CD4-positive, alpha-beta T cell (primary cell): ENCODE results near the gene TRIM16. TPM values are rescaled to one million over a fixed set of nuclear protein-coding genes. Genes with fewer than 3 reads are reported as not detected.
A peak's percentile ranks its signal among the peaks of the same experiment; 100 is the strongest.

Source experiments
- ATAC-seq: fragments of 200-7000 bp; cut with Tn5 transposase; one replicate; pipeline ENCODE4 v1.10.0; 2022; ENCODE audit warnings: mild to moderate bottlenecking; ENCODE audit not compliant: poor library complexity
- CTCF ChIA-PET: fragments of 350-600 bp; sonication (Branson Sonifier 250); formaldehyde crosslinking; loops from one replicate; lab custom pipeline; 2021; ENCODE audit warnings: antibody characterized with exemption, inconsistent platforms; lab: Charles Lee
- POLR2A ChIA-PET: fragments of 350-600 bp; sonication (Branson Sonifier 250); formaldehyde crosslinking; loops from one replicate; lab custom pipeline; 2021; ENCODE audit warnings: antibody characterized with exemption, inconsistent platforms; lab: Charles Lee
- DNase-seq, 14 experiments: peaks; one replicate each; pipeline ENCODE4 v3.0.0-alpha.2; 2013 to 2020; ENCODE audit warnings: mixed read lengths in 2 of 14
- H3K27ac ChIP-seq, 2 donors: one replicate each; pipeline versions ENCODE4 v1.5.1 to v1.7.0; 2013; ENCODE audit warnings: low read length in 2 of 2, low read depth in 1 of 2, mild to moderate bottlenecking in 1 of 2
- H3K27me3 ChIP-seq, 2 experiments: 1 replicate in 1 of 2; 2 replicates in 1 of 2; pipeline versions ENCODE4 v1.6.1 to v1.7.0; 2013; ENCODE audit warnings: low read length in 2 of 2, control low read depth in 1 of 2, mild to moderate bottlenecking in 1 of 2, moderate library complexity in 1 of 2; ENCODE audit not compliant: insufficient read depth in 2 of 2, control insufficient read depth in 1 of 2
- H3K36me3 ChIP-seq: one replicate; pipeline ENCODE4 v1.6.1; 2013; ENCODE audit warnings: low read length, control low read depth; ENCODE audit not compliant: insufficient read depth
- H3K4me1 ChIP-seq: one replicate; pipeline ENCODE4 v1.6.1; 2013; ENCODE audit warnings: low read length, control low read depth; ENCODE audit not compliant: insufficient read depth
- H3K4me3 ChIP-seq: one replicate; pipeline ENCODE4 v1.5.1; 2013; ENCODE audit warnings: mild to moderate bottlenecking, low read length, moderate library complexity
- H3K9me3 ChIP-seq, 2 experiments: 1 replicate in 1 of 2; 2 replicates in 1 of 2; pipeline versions ENCODE4 v1.6.1 to v1.7.0; 2013; ENCODE audit warnings: low read length in 2 of 2, mild to moderate bottlenecking in 2 of 2, control low read depth in 1 of 2, moderate library complexity in 1 of 2; ENCODE audit not compliant: control insufficient read depth in 1 of 2, insufficient read depth in 1 of 2
- H3K27ac Mint-ChIP-seq: one replicate; pipeline ENCODE4 v1.8.0; 2020; ENCODE audit warnings: mixed read lengths
- H3K27me3 Mint-ChIP-seq: one replicate; pipeline ENCODE4 v1.8.0; 2021; ENCODE audit warnings: mixed read lengths
- H3K36me3 Mint-ChIP-seq: one replicate; pipeline ENCODE4 v1.8.0; 2021; ENCODE audit warnings: low read depth, mixed read lengths
- H3K4me1 Mint-ChIP-seq: one replicate; pipeline ENCODE4 v1.8.0; 2021; ENCODE audit warnings: low read depth, mixed read lengths
- H3K4me3 Mint-ChIP-seq: one replicate; pipeline ENCODE4 v1.8.0; 2020; ENCODE audit warnings: mild to moderate bottlenecking, mixed read lengths
- H3K9me3 Mint-ChIP-seq: one replicate; pipeline ENCODE4 v1.8.0; 2020; ENCODE audit warnings: mixed read lengths
- intact Hi-C, 2 experiments: fragments of 100-400 bp; cut with DNase I in 1 of 2; cut with micrococcal nuclease in 1 of 2; formaldehyde crosslinking; loops; one replicate each; pipeline versions ENCODE4 v1.15.1 to v1.9.0; 2023 to 2025; cut with DNase I, micrococcal nuclease
- total RNA-seq, 174 experiments: library from RNA in 2 of 174; stranded (reverse) in 2 of 174; gene quantifications; one replicate each; pipeline ENCODE4 v1.2.3 and lab custom pipeline; 2021 to 2026
- TF ChIP-seq, protein P1 (sequence below): fragments of 200-600 bp; IDR thresholded peaks from one replicate; pipeline ENCODE4 v1.8.0; 2022; ENCODE audit warnings: antibody characterized with exemption, mild to moderate bottlenecking

The TRIM16 gene
- total RNA-seq, 2 experiments from 2014 or later, result 5.6 to 5.7 TPM

DNA sequence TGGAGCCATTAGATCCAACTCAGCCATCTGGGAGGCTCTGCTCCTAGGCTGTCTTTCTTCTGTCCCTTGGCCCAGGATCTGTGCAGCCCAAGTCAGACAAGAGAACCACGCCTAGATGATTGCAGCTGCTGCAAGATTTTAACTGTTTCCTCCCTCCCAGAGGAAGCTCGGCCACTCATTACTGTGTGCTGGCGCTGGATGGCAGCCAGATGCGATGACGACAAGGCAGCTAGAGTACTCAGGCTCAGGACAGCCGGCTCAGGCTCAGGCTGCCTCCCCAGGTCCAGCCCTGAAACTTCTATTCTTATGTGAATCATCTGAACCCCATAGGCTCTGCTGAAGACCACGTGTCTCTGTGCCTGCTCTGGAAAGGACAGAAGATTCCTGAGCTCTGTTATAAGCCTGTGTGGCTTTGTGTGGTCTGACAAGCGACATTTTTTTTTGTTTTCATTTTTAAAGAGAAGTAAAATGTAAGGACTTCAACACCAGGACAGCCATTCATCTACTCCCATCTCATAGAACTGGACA is 32.5 kb downstream of the TRIM16 start:
- ATAC-seq, result peak; percentile 57
- Mint-ChIP-seq H3K9me3 (no peaks in the 10 kb centered on the region), H3K27me3 (no peaks in the 10 kb centered on the region), H3K36me3 (no peaks in the 10 kb centered on the region), H3K4me1 (peaks cover 10% of the 10 kb centered on the region), H3K27ac (no peak overlapping the region), H3K4me3 (peak overlapping the region; percentile 49)
- H3K27me3 ChIP-seq, result no peaks in the 10 kb centered on the region
- ChIA-PET POLR2A (no interaction called here), CTCF (no interaction called here)
- intact Hi-C loops, result no loop called here
- no peak overlapping the region for H3K27ac ChIP-seq
- H3K36me3 ChIP-seq, result no peaks in the 10 kb centered on the region
- peak overlapping the region; percentile 31 for H3K4me3 ChIP-seq
- H3K4me1 ChIP-seq, result peaks cover 12% of the 10 kb centered on the region
- peak in 10 of 14 experiments; percentile 1 to 71 (median 28) for DNase-seq
- TF ChIP-seq, protein P1, sequence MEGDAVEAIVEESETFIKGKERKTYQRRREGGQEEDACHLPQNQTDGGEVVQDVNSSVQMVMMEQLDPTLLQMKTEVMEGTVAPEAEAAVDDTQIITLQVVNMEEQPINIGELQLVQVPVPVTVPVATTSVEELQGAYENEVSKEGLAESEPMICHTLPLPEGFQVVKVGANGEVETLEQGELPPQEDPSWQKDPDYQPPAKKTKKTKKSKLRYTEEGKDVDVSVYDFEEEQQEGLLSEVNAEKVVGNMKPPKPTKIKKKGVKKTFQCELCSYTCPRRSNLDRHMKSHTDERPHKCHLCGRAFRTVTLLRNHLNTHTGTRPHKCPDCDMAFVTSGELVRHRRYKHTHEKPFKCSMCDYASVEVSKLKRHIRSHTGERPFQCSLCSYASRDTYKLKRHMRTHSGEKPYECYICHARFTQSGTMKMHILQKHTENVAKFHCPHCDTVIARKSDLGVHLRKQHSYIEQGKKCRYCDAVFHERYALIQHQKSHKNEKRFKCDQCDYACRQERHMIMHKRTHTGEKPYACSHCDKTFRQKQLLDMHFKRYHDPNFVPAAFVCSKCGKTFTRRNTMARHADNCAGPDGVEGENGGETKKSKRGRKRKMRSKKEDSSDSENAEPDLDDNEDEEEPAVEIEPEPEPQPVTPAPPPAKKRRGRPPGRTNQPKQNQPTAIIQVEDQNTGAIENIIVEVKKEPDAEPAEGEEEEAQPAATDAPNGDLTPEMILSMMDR, result no peak
- H3K9me3 ChIP-seq, result no peaks in the 10 kb centered on the region

GRCh38 chr17:15650741-15651582 is 33.1 kb downstream of the TRIM16 start:
- ATAC-seq (no peak), DNase-seq (no peak)
- no peak overlapping the region for H3K27ac ChIP-seq
- Mint-ChIP-seq H3K27me3 (no peaks in the 10 kb centered on the region), H3K36me3 (no peaks in the 10 kb centered on the region), H3K4me1 (peaks cover 10% of the 10 kb centered on the region), H3K9me3 (no peaks in the 10 kb centered on the region), H3K4me3 (peak overlapping the region; percentile 49), H3K27ac (no peak overlapping the region)
- H3K36me3 ChIP-seq, result no peaks in the 10 kb centered on the region
- POLR2A ChIA-PET, result no interaction called here
- no peaks in the 10 kb centered on the region for H3K9me3 ChIP-seq
- peak overlapping the region; percentile 31 for H3K4me3 ChIP-seq
- H3K4me1 ChIP-seq, result peaks cover 12% of the 10 kb centered on the region
- H3K27me3 ChIP-seq, result no peaks in the 10 kb centered on the region
- intact Hi-C loops, result no loop called here
- TF ChIP-seq, protein P1, result no peak
- CTCF ChIA-PET, result no interaction called here

- CTCF ChIA-PET, result no interaction called here
- Mint-ChIP-seq H3K9me3 (no peaks in the 10 kb centered on the region), H3K27ac (no peak overlapping the region), H3K4me3 (no peak overlapping the region), H3K36me3 (no peaks in the 10 kb centered on the region), H3K27me3 (no peaks in the 10 kb centered on the region), H3K4me1 (peaks cover 10% of the 10 kb centered on the region)
- intact Hi-C loops, result no loop called here
- H3K27me3 ChIP-seq, result no peaks in the 10 kb centered on the region
- POLR2A ChIA-PET, result no interaction called here
- no peak overlapping the region for H3K27ac ChIP-seq
- DNase-seq, result no peak
- no peak for ATAC-seq
- H3K4me3 ChIP-seq, result no peak overlapping the region
- no peaks in the 10 kb centered on the region for H3K9me3 ChIP-seq
- H3K4me1 ChIP-seq, result peaks cover 12% of the 10 kb centered on the region
- TF ChIP-seq, protein P1, result no peak
- H3K36me3 ChIP-seq, result no peaks in the 10 kb centered on the region
These were observed 34.2 kb downstream of the TRIM16 start for GRCh38 chr17:15649861-15650421.
